GDM1 (cell line): ENCODE data around the gene SHOX.
"Not testable (repeated sequence)": the region's sequence is repeated elsewhere in the genome, so short reads cannot be mapped to it uniquely, and the experiment has no call there.

ENCODE experiments used
- DNase-seq: peaks from one replicate; lab custom pipeline; 2025; lab: John Stamatoyannopoulos, UW

Gene SHOX

DNA sequence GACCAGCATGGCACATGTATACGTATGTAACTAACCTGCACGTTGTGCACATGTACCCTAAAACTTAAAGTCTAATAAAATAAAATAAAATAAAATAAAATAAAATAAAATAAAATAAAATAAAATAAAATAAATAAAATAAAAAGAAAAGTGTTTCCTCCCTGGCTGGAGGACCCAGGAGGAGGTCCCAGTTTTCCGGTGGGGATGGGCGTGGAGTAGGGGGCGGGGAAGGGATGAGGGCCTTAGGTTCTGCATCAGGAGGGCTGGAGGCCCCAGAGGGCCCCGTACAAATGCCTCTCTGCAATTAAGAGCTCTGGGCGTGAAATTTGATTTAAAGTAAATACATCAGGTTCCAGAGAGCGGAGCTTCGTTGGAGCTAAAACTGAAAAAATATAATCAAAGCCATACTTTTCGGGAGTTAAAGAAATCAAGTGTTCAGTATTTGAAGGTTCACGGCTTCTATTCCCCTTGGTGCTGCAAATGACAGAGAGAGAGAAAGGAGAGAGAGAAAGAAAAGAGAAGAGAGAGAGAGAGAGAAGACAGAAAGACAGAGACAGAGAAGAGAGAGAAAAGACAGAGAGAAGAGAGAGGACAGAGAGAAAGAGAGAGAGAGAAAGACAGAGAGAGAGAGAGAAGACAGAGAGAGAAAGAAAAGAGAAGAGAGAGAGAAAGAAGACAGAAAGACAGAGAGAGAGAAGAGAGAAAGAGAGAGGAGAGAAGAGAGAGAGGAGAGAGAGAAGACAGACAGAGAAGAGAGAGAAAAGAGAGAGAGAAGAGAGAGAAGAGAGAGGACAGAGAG, 8.7 kb upstream of the SHOX start:
- DNase-seq: no peak

DNA sequence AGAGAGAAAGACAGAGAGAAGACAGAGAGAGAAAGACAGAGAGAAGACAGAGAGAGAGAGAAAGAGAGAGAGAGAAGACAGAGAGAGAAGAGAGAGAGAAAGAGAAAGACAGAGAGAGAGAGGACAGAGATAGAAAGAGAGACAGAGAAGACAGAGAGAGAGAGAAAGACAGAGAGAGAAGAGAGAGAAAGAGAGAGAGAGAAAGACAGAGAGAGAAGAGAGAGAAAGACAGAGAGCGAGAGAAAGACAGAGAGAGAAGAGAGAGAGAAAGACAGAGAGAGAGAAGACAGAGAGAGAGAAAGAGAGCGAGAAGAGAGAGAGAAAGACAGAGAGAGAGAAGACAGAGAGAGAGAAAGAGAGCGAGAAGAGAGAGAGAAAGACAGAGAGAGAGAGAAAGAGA, 7.8 kb upstream of the SHOX start:
- not testable (repeated sequence) for DNase-seq

- no peak for DNase-seq
Observed at GRCh38 chrX:623268-623598, 7.4 kb upstream of the SHOX start.

DNA sequence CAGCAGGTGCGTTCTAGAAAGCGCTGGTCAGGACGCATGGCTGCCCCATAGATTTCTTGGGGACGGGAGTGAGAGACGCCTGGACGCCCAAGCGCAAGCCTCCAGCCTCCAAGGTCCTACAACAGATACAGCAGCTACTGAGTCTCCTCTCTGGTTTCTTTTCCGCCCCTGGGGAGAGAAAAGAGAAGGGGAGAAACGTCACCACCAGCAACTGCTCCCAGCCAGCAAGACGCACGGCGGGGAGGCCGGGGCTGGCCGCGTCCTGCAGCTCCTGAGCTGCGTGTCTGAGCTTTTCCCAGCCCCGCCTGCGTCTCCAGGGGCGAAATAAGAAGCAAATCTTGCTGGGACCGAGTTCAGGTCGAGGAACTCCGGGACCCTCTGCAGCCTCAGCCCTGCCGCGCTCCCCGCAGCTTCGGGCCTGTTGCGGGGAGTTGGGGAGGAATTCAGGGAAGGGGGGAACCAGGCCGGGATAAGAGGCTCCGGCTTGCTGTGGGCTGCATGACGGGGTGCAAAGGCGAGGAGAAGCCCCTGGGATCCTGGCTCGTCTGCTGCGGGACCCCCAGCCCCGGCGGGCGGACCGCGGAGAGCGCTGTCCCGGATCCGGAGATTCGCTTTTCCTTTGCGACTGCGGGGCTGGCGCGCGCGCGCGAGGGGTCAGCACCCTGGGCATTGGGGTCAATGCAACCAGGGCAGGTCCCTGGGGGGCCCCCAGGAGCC, 6.8 kb upstream of the SHOX start:
- no peak for DNase-seq

DNA sequence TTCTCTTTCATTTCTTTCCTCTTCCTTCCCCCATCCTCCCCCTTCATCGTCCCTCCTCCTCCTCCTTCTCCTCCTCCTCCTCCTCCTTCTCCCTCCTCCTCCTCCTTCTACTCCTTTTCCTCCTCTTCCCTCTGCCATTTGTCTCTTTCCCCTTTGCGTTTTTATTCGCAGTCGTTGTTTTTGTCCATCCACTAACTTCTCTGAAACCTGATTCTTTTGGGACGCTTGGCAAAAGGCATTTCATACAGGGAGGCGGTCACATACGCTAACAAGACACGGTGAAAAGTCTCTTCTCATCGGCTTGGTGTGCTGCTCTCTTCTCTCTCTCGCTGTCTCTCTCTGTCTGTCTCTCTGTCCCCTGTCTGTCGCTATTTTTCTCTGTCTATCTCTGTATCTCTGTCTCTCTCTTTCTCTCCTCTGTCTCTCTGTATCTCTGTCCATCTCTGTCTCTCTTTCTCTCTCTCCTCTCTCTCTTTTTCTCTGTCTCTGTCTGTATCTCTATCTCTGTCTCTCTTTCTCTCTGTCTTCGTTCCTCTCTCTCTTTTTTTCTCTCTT, 5.4 kb upstream of the SHOX start:
- DNase-seq: no peak

DNA sequence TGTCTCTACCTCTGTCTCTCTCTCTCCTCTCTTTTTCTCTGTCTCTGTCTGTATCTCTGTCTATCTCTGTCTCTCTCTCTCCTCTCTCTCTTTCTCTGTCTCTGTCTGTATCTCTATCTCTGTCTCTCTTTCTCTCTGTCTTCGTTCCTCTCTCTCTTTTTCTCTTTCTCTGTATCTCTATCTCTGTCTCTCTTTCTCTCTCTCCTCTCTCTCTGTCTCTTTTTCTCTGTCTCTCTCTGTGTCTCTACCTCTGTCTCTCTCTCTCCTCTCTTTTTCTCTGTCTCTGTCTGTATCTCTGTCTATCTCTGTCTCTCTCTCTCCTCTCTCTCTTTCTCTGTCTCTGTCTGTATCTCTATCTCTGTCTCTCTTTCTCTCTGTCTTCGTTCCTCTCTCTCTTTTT, 4.5 kb upstream of the SHOX start:
- DNase-seq: not testable (repeated sequence)

GRCh38 chrX:626745-627509, 3.7 kb upstream of the SHOX start:
- DNase-seq: no peak

GRCh38 chrX:627510-627981, 3.0 kb upstream of the SHOX start:
- DNase-seq: no peak

DNA sequence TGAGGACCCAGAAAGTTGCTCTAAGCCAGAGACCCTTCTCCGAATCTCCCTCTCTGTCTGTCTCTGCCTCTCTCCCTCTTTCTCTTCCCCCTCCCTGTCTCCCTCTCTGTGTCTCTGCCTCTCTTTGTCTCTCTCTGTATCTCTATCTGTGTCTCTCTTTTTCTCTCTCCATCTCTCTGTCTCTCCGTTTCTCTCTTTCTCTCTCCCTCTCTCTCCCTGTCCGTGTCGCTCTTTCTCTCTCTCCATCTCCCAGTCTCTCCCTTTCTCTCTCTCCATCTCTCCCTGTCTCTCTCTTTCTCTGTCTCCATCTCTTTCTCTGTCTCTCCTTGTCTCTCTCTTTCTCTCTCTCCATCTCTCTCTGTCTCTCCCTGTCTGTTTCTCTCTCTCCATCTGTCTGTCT, 2.6 kb upstream of the SHOX start:
- no peak for DNase-seq

DNA sequence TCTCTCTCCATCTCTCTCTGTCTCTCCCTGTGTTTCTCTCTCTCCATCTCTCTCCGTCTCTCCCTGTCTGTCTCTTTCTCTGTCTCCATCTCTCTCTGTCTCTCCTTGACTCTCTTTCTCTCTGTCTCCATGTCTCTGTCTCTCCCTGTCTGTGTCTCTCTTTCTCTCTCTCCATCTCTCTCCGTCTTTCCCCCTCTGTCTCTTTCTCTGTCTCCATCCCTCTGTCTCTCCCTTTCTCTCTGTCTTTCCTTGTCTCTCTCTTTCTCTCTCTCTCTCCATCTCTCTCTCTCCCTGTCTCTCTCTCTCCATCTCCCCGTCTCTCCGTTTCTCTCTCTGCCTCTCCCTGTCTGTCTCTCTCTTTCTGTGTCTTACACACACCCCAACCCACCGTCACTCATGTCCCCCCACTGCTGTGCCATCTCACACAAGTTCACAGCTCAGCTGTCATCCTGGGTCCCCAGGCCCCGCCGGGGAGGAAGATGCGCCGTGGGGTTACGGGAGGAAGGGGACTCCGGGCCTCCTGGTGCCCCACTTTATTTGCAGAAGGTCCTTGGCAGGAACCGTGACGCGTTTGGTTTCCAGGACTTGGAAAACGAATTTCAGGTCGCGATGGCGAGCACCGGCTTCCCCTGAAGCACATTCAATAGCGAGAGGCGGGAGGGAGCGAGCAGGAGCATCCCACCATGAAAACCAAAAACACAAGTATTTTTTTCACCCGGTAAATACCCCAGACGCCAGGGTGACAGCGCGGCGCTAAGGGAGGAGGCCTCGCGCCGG, 1.2 kb upstream of the SHOX start:
- no peak for DNase-seq

GRCh38 chrX:630007-630611, 482 bp upstream of the SHOX start:
- DNase-seq: no peak

DNA sequence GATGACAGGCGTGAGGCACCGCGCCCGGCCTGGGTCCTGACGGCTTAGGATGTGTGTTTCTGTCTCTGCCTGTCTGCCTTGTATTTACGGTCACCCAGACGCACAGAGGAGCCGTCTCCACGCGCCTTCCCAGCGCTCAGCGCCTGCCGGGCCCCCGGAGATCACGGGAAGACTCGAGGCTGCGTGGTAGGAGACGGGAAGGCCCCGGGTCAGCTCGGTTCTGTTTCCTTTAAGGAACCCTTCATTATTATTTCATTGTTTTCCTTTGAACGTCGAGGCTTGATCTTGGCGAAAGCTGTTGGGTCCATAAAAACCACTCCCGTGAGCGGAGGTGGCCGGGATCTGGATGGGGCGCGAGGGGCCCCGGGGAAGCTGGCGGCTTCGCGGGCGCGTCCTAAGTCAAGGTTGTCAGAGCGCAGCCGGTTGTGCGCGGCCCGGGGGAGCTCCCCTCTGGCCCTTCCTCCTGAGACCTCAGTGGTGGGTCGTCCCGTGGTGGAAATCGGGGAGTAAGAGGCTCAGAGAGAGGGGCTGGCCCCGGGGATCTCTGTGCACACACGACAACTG, 1.3 kb downstream of the SHOX start:
- no peak for DNase-seq

- DNase-seq: no peak
Observed at GRCh38 chrX:632366-633042, 1.9 kb downstream of the SHOX start.

DNA sequence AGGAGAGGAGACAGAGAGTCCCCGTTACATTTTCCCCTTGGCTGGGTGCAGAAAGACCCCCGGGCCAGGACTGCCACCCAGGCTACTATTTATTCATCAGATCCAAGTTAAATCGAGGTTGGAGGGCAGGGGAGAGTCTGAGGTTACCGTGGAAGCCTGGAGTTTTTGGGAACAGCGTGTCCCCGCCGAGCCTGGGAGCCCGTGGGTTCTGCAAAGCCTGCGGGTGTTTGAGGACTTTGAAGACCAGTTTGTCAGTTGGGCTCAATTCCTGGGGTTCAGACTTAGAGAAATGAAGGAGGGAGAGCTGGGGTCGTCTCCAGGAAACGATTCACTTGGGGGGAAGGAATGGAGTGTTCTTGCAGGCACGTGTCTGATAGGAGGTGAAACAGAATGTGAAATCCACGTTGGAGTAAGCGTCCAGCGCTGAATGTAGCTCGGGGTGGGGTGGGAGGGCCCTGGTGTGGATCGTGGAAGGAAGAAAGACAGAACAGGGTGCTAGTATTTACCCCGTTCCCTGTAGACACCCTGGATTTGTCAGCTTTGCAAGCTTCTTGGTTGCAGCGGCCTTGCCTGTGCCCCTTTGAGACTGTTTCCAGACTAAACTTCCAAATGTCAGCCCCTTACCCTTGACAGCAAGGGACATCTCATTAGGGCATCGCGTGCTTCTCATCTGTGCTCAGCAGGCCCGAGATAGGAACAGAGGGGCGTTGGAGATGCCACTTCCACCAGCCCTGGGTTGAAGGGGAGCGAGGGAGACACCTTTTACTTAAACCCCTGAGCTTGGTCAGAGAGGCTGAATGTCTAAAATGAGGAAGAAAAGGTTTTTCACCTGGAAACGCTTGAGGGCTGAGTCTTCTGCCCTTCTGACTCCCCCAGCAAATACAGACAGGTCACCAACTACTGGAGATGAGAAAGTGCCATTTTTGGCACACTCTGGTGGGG, 2.7 kb downstream of the SHOX start:
- DNase-seq: no peak

DNA sequence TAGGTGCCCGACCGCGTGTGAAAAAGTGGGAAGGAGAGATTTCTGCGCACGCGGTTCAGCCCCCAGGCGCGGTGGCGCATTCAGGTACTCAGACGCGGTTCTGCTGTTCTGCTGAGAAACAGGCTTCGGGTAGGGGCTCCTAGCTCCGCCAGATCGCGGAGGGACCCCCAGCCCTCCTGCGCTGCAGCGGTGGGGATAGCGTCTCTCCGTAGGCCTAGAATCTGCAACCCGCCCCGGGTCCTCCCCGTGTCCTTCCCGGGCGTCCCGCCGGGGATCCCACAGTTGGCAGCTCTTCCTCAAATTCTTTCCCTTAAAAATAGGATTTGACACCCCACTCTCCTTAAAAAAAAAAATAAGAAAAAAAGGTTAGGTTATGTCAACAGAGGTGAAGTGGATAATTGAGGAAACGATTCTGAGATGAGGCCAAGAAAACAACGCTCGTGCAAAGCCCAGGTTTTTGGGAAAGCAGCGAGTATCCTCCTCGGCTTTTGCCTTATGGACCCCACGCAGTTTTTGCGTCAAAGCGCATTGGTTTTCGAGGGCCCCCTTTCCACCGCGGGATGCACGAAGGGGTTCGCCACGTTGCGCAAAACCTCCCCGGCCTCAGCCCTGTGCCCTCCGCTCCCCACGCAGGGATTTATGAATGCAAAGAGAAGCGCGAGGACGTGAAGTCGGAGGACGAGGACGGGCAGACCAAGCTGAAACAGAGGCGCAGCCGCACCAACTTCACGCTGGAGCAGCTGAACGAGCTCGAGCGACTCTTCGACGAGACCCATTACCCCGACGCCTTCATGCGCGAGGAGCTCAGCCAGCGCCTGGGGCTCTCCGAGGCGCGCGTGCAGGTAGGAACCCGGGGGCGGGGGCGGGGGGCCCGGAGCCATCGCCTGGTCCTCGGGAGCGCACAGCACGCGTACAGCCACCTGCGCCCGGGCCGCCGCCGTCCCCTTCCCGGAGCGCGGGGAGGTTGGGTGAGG, 3.7 kb downstream of the SHOX start:
- no peak for DNase-seq

DNA sequence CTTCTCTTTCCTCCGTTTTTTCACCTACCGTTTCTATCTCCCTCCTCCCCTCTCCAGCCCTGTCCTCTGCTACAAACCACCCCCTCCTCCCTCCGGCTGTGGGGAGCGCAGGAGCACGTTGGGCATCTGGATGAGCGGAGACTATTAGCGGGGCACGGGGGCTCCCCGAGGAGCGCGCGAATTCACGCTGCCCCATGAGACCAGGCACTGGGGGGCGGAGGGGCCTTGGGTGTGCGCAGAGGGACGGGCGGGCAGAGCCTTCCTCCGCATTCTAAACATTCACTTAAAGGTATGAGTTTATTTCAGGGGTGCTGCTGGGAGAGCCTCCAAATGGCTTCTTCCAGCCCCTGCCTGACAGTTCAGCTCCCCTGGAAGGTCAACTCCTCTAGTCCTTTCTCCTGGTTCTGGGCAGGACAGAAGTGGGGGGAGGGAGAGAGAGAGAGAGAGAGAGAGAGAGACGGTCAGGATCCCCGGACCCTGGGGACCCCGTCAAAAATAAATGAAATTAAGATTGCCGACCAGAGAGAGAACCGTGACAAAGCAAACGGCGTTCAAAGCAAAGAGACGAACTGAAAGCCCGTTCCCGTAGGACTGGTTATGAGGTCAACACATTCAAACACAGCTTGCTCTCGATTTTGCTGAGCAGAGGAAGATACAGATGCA, 5.0 kb downstream of the SHOX start:
- no peak for DNase-seq

DNA sequence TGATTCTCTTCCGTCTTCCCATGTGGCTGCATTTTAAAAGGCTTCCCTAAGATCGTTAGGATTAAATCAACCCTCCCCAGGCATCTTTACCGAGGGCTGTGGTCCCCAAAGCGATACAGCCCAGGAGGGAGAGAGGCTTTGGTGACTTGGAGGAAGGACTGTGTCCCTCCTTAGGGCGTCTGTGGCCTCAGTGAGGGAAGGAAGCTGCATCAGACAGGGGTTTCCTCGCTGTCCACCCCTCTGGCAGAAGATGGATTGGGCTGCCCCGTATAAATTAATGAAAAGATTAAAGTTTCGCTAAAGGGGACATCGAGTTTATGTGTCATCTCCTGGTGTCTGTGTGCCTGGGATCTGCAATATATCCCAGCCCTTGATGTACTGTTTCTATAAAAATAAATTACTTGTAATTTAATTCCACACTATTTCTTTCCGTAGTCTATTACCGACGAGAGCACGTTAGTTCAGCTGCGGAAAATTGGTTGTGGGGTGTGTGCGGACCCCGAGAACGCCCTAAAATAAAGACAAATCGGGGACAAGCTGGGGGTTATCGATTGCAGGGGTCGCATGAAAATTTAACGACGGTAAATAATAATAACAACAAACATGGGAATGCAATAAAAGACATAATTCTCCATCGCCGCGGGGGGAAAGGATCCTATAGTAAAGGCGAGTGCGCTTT, 6.5 kb downstream of the SHOX start:
- DNase-seq: no peak
